HepG2 (cell line): ENCODE results near the gene LRIG1. TPM values are rescaled to one million over a fixed set of nuclear protein-coding genes. Genes with fewer than 3 reads are reported as not detected.

Experiments used
- DMAP1 ChIP-seq: IDR thresholded peaks from 2 replicates; pipeline ENCODE4 v1.6.1; 2016
- E2F5 ChIP-seq: sonication (generic); formaldehyde crosslinking; conservative IDR thresholded peaks from 2 replicates; pipeline ENCODE4 v1.4.0; 2020; ENCODE audit warnings: missing genetic modification reagents
- ELF3 ChIP-seq: IDR thresholded peaks from 2 replicates; pipeline ENCODE4 v1.6.1; 2016; ENCODE audit warnings: missing genetic modification reagents, missing compliant biosample characterization
- ETV5 ChIP-seq: IDR thresholded peaks from 2 replicates; pipeline ENCODE4 v1.6.1; 2018; ENCODE audit warnings: missing biosample characterization, missing genetic modification reagents, inconsistent platforms, borderline replicate concordance
- HDAC1 ChIP-seq: sonication (generic); formaldehyde crosslinking; IDR thresholded peaks from 2 replicates; pipeline ENCODE4 v1.5.1; 2020; ENCODE audit warnings: mild to moderate bottlenecking, missing genetic modification reagents
- HMG20B ChIP-seq: conservative IDR thresholded peaks from 2 replicates; pipeline ENCODE4 v1.6.1; 2016; ENCODE audit warnings: missing genetic modification reagents, missing compliant biosample characterization
- HNRNPL ChIP-seq: fragments of 200-400 bp; formaldehyde crosslinking; IDR thresholded peaks from 2 replicates; pipeline ENCODE4 v1.6.1; 2017; ENCODE audit warnings: mild to moderate bottlenecking, low read depth, low read length
- KLF6 ChIP-seq: IDR thresholded peaks from 2 replicates; pipeline ENCODE4 v1.8.0; 2016; ENCODE audit warnings: missing biosample characterization, missing genetic modification reagents
- MAF1 ChIP-seq: sonication (generic); formaldehyde crosslinking; IDR thresholded peaks from 2 replicates; pipeline ENCODE4 v1.5.0; 2020; ENCODE audit warnings: missing genetic modification reagents, borderline replicate concordance
- MAFK ChIP-seq, 2 experiments: IDR thresholded peaks in 1 of 2; conservative IDR thresholded peaks in 1 of 2; 2 replicates each; pipeline ENCODE4 v1.6.1; 2011; ENCODE audit warnings: improper control_type of control experiment in 2 of 2, low read length in 2 of 2
- NR3C1 ChIP-seq: sonication (generic); formaldehyde crosslinking; IDR thresholded peaks from 2 replicates; pipeline ENCODE4 v1.4.0; 2020; ENCODE audit warnings: missing genetic modification reagents
- PBX2 ChIP-seq: IDR thresholded peaks from 2 replicates; pipeline ENCODE4 v1.6.1; 2016; ENCODE audit warnings: control low read depth
- SIN3B ChIP-seq: fragments of 150-350 bp; IDR thresholded peaks from 2 replicates; pipeline ENCODE4 v1.6.1; 2014; ENCODE audit warnings: low read length
- SMYD3 ChIP-seq: sonication (generic); formaldehyde crosslinking; IDR thresholded peaks from 2 replicates; pipeline ENCODE4 v1.8.1; 2023; ENCODE audit warnings: mild to moderate bottlenecking, missing genetic modification reagents
- SNAI1 ChIP-seq: sonication (generic); formaldehyde crosslinking; IDR thresholded peaks from 2 replicates; pipeline ENCODE4 v1.5.0; 2020; ENCODE audit warnings: mild to moderate bottlenecking, missing genetic modification reagents, borderline replicate concordance
- ZFP1 ChIP-seq: IDR thresholded peaks from 2 replicates; pipeline ENCODE4 v1.6.1; 2016
- ZKSCAN5 ChIP-seq: sonication (generic); formaldehyde crosslinking; IDR thresholded peaks from 2 replicates; pipeline ENCODE4 v1.5.1; 2020; ENCODE audit warnings: mild to moderate bottlenecking, missing genetic modification reagents
- ZNF101 ChIP-seq: sonication (generic); formaldehyde crosslinking; IDR thresholded peaks from 2 replicates; pipeline ENCODE4 v1.4.0; 2020; ENCODE audit warnings: mild to moderate bottlenecking, low read depth, missing genetic modification reagents, borderline replicate concordance
- ZNF441 ChIP-seq: sonication (generic); formaldehyde crosslinking; IDR thresholded peaks from 2 replicates; pipeline ENCODE4 v1.7.0; 2021; ENCODE audit warnings: missing genetic modification reagents, borderline replicate concordance
- ZNF546 ChIP-seq: sonication (generic); formaldehyde crosslinking; conservative IDR thresholded peaks from 2 replicates; pipeline ENCODE4 v1.8.1; 2023; ENCODE audit warnings: mild to moderate bottlenecking, missing genetic modification reagents
- ZSCAN12 ChIP-seq: sonication (generic); formaldehyde crosslinking; IDR thresholded peaks from 2 replicates; pipeline ENCODE4 v1.9.0; 2021; ENCODE audit warnings: mild to moderate bottlenecking, missing genetic modification reagents
- ZSCAN30 ChIP-seq: sonication (generic); formaldehyde crosslinking; IDR thresholded peaks from 2 replicates; pipeline ENCODE4 v1.5.0; 2020; ENCODE audit warnings: mild to moderate bottlenecking, missing genetic modification reagents
- polyA plus RNA-seq, 8 experiments: library from polyadenylated mRNA; depleted of rRNA in 3 of 8; stranded (reverse) in 7 of 8; unstranded in 1 of 8; fragments of >200 nt; fragmentation: Illumina TruSeq in 4 of 8; extraction: Trizol in 4 of 8; gene quantifications; 2 replicates each; pipeline versions ENCODE4 v1.2.1 to v1.2.3, GENCODE V29; 2011 to 2016; ENCODE audit warnings: low read depth in 4 of 8, missing spikeins in 1 of 8, mixed read lengths in 1 of 8; ENCODE audit not compliant: insufficient read depth in 1 of 8
- total RNA-seq, 5 experiments: library from RNA; depleted of rRNA; stranded (reverse); fragments of >200 nt; fragmentation: Illumina TruSeq; extraction: Trizol; gene quantifications; 2 replicates each; pipeline ENCODE4 v1.2.3, GENCODE V29; 2016; ENCODE audit warnings: low read depth in 1 of 5

LRIG1 gene
- total and polyA plus RNA-seq, 2 of the 13 experiments (the other 11 are each of a cell fraction or from before 2014, with no cell fraction given) = 17.8 to 24.8 TPM

DNA sequence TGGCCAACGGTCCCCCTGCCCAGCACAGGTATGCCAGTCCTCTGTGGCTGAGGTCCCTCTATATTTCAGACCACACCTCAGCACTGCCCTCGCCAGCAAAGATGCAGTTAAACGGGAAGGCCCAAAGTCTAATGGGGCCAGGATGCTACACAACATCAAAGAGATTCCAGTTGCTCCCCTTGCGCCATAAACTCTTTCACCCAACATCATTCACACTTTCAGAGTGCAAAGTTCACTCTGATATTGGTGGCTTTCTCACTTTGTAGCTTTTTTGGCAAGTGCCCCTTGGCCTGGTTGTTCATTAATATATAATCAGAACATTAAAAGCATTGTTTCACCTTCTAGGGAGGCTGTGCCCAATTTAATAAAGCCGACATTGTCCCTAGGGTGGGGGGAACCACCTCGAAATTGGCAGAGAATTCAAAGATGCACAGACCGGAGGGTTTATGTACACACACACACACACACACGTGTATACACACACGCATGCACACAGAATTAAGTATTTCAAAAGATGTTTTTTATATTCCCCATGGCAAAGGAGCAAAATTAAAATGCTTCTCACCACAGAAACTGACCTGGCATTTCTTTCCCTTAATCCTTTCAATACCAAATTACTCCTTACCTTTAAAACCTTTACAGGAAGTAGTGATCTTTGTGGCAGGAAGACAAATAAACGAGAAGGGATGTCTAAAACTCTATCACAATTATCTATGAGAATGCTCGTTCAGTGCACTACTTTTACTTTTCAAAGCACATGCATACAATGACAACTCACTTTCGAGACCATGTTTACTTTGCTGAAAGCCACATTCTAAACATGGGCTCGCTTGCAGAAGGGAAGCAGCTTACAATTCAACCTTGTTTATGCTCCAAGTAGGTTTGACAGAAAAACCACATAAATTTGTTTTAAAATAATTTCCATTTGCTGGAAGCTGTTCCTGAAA, 19.5 kb downstream of the LRIG1 start (continued):
- TF ChIP-seq ZNF546 (0 out of 2 replicates have a peak, but pooled peaks have one; percentile 62), E2F5 (CRISPR knock-in tag) (no peak), ZNF101 (CRISPR knock-in tag) (no peak), HNRNPL (no peak), MAFK (conservative IDR thresholded peaks at IDR 0.05 in 1 of 2, IDR thresholded peaks at IDR 0.05 in 1 of 2; ENCODE audit: low read length in 2 of 2) (no peak), DMAP1 (peak; percentile 72; the same call in 1 of the 2 replicates), ZSCAN12 (CRISPR knock-in tag) (no peak), KLF6 (CRISPR knock-in tag) (peak; percentile 94; the same call in 1 of the 2 replicates), MAF1 (no peak), SNAI1 (no peak), ZSCAN30 (CRISPR knock-in tag) (no peak), HMG20B (CRISPR knock-in tag) (peak; percentile 98), HDAC1 (CRISPR knock-in tag) (peak; percentile 95), ZFP1 (CRISPR knock-in tag) (no peak; the same call in 1 of the 2 replicates), SMYD3 (peak; percentile 77; the same call in 1 of the 2 replicates), ZNF441 (CRISPR knock-in tag) (peak; percentile 76; the same call in 1 of the 2 replicates), ETV5 (CRISPR knock-in tag) (peak; percentile 95), PBX2 (CRISPR knock-in tag) (no peak), NR3C1 (CRISPR knock-in tag) (no peak), SIN3B (no peak), ELF3 (CRISPR knock-in tag) (peak; percentile 85), ZKSCAN5 (CRISPR knock-in tag) (no peak)
